Activated T-helper 17 cell treated with anti-CD3 and anti-CD28 coated beads, Interleukin-2, amount 50 U/mL, for 72 hours (primary cell): ENCODE results near the gene KBTBD3. TPM values are rescaled to one million over a fixed set of nuclear protein-coding genes. Genes with fewer than 3 reads are reported as not detected.
"Not testable (repeated sequence)": the region's sequence is repeated elsewhere in the genome, so short reads cannot be mapped to it uniquely, and the experiment has no call there.

Experiments
- ATAC-seq: fragments of 150-1000 bp; cut with Tn5 transposase; replicated peaks from 2 replicates; pipeline ENCODE4 v1.10.0; 2021; ENCODE audit warnings: mild to moderate bottlenecking, moderate library complexity
- H3K27ac Mint-ChIP-seq: one replicate; pipeline ENCODE4 v1.8.0; 2022; ENCODE audit warnings: mixed read lengths
- H3K27me3 Mint-ChIP-seq: one replicate; pipeline ENCODE4 v1.8.0; 2022; ENCODE audit warnings: mixed read lengths
- H3K36me3 Mint-ChIP-seq: one replicate; pipeline ENCODE4 v1.8.0; 2022; ENCODE audit warnings: low read depth, mild to moderate bottlenecking, mixed read lengths
- H3K4me1 Mint-ChIP-seq: one replicate; pipeline ENCODE4 v1.8.0; 2022; ENCODE audit warnings: mixed read lengths
- H3K4me3 Mint-ChIP-seq: one replicate; pipeline ENCODE4 v1.8.0; 2022; ENCODE audit warnings: mild to moderate bottlenecking, mixed read lengths
- H3K9me3 Mint-ChIP-seq: one replicate; pipeline ENCODE4 v1.8.0; 2022; ENCODE audit warnings: mixed read lengths
- total RNA-seq, 2 donors: library from RNA; stranded (reverse); gene quantifications; one replicate each; pipeline ENCODE4 v1.2.3, GENCODE V29; 2022

The KBTBD3 gene
- total RNA-seq, 2 donors from 2014 or later, result 6.0 to 14.3 TPM

GRCh38 chr11:106032861-106033260 lies 44.3 kb downstream of the KBTBD3 start:
- H3K27ac Mint-ChIP-seq, result no peak overlapping the region
- H3K36me3 Mint-ChIP-seq, result no peaks in the 10 kb centered on the region
- H3K27me3 Mint-ChIP-seq, result peaks cover 34% of the 10 kb centered on the region
- H3K9me3 Mint-ChIP-seq, result no peaks in the 10 kb centered on the region
- no peak for ATAC-seq
- H3K4me1 Mint-ChIP-seq, result no peaks in the 10 kb centered on the region
- H3K4me3 Mint-ChIP-seq, result no peak overlapping the region

- no peak overlapping the region for H3K4me3 Mint-ChIP-seq
- peaks cover 8% of the 10 kb centered on the region for H3K9me3 Mint-ChIP-seq
- peaks cover 40% of the 10 kb centered on the region for H3K27me3 Mint-ChIP-seq
- H3K36me3 Mint-ChIP-seq, result no peaks in the 10 kb centered on the region
- H3K27ac Mint-ChIP-seq, result no peak overlapping the region
- H3K4me1 Mint-ChIP-seq, result no peaks in the 10 kb centered on the region
- ATAC-seq, result no peak
These were observed 45.2 kb downstream of the KBTBD3 start for GRCh38 chr11:106031936-106032335.

- ATAC-seq, result peak; percentile 90
- Mint-ChIP-seq H3K4me3 (no peak overlapping the region), H3K27me3 (peaks cover 40% of the 10 kb centered on the region), H3K27ac (no peak overlapping the region), H3K36me3 (no peaks in the 10 kb centered on the region), H3K4me1 (no peaks in the 10 kb centered on the region), H3K9me3 (peaks cover 9% of the 10 kb centered on the region)
These were observed 45.8 kb downstream of the KBTBD3 start for GRCh38 chr11:106031202-106031810.

GRCh38 chr11:106030609-106031008 lies 46.5 kb downstream of the KBTBD3 start:
- no peak for ATAC-seq
- Mint-ChIP-seq H3K27ac (no peak overlapping the region), H3K4me3 (no peak overlapping the region), H3K27me3 (peaks cover 37% of the 10 kb centered on the region), H3K4me1 (no peaks in the 10 kb centered on the region), H3K36me3 (no peaks in the 10 kb centered on the region), H3K9me3 (peaks cover 9% of the 10 kb centered on the region)

GRCh38 chr11:106022795-106023275 lies 54.3 kb downstream of the KBTBD3 start:
- Mint-ChIP-seq H3K9me3 (peaks cover 9% of the 10 kb centered on the region), H3K27me3 (peaks cover 8% of the 10 kb centered on the region), H3K4me3 (peak overlapping the region; percentile 87), H3K27ac (peak overlapping the region; percentile 88), H3K36me3 (peaks cover 31% of the 10 kb centered on the region), H3K4me1 (peaks cover 20% of the 10 kb centered on the region)
- ATAC-seq, result no peak

- peaks cover 31% of the 10 kb centered on the region for H3K36me3 Mint-ChIP-seq
- peak within 1 kb of the TSS; percentile 87 for H3K4me3 Mint-ChIP-seq
- peaks cover 3% of the 10 kb centered on the region for H3K27me3 Mint-ChIP-seq
- H3K9me3 Mint-ChIP-seq, result peaks cover 3% of the 10 kb centered on the region
- peak within 1 kb of the TSS; percentile 88 for H3K27ac Mint-ChIP-seq
- peaks cover 20% of the 10 kb centered on the region for H3K4me1 Mint-ChIP-seq
- peak; percentile 97 for ATAC-seq
These were observed 55.0 kb downstream of the KBTBD3 start, which contains the start of gene MSANTD4 for GRCh38 chr11:106021967-106022794. Gene MSANTD4, minus strand, starts transcription at chr11:106022240. Its CDS starts 11,323 bp downstream, at chr11:106010917.

- Mint-ChIP-seq H3K27ac (peak overlapping the region; percentile 88), H3K4me1 (peaks cover 23% of the 10 kb centered on the region), H3K4me3 (peak overlapping the region; percentile 87), H3K9me3 (no peaks in the 10 kb centered on the region), H3K36me3 (peaks cover 33% of the 10 kb centered on the region), H3K27me3 (no peaks in the 10 kb centered on the region)
- ATAC-seq, result peak; percentile 2
These were observed 55.8 kb downstream of the KBTBD3 start for GRCh38 chr11:106021181-106021966.

- no peak overlapping the region for H3K27ac Mint-ChIP-seq
- peaks cover 28% of the 10 kb centered on the region for H3K4me1 Mint-ChIP-seq
- no peak for ATAC-seq
- H3K36me3 Mint-ChIP-seq, result peaks cover 61% of the 10 kb centered on the region
- H3K4me3 Mint-ChIP-seq, result no peak overlapping the region
- H3K9me3 Mint-ChIP-seq, result no peaks in the 10 kb centered on the region
- no peaks in the 10 kb centered on the region for H3K27me3 Mint-ChIP-seq
These were observed 60.1 kb downstream of the KBTBD3 start for GRCh38 chr11:106017093-106017492.

- Mint-ChIP-seq H3K27me3 (no peaks in the 10 kb centered on the region), H3K4me1 (peaks cover 21% of the 10 kb centered on the region), H3K9me3 (no peaks in the 10 kb centered on the region), H3K4me3 (no peak overlapping the region), H3K36me3 (peaks cover 68% of the 10 kb centered on the region), H3K27ac (no peak overlapping the region)
- ATAC-seq, result no peak
These were observed 62.1 kb downstream of the KBTBD3 start for GRCh38 chr11:106015066-106015465.

- H3K36me3 Mint-ChIP-seq, result peaks cover 68% of the 10 kb centered on the region
These were observed 62.5 kb downstream of the KBTBD3 start for GRCh38 chr11:106014620-106015019.

GRCh38 chr11:106014035-106014434 lies 63.1 kb downstream of the KBTBD3 start:
- Mint-ChIP-seq H3K27me3 (no peaks in the 10 kb centered on the region), H3K36me3 (peaks cover 70% of the 10 kb centered on the region), H3K4me3 (no peak overlapping the region), H3K4me1 (peaks cover 17% of the 10 kb centered on the region), H3K9me3 (no peaks in the 10 kb centered on the region), H3K27ac (no peak overlapping the region)
- no peak for ATAC-seq

More at GRCh38 chr11:106014620-106015019, 62.5 kb downstream of the KBTBD3 start:
- H3K27me3 Mint-ChIP-seq, result no peaks in the 10 kb centered on the region
- peaks cover 19% of the 10 kb centered on the region for H3K4me1 Mint-ChIP-seq
- H3K4me3 Mint-ChIP-seq, result no peak overlapping the region
- ATAC-seq, result no peak
- no peak overlapping the region for H3K27ac Mint-ChIP-seq
- no peaks in the 10 kb centered on the region for H3K9me3 Mint-ChIP-seq

GRCh38 chr11:106012744-106013143 lies 64.4 kb downstream of the KBTBD3 start:
- Mint-ChIP-seq H3K4me1 (peaks cover 13% of the 10 kb centered on the region), H3K9me3 (no peaks in the 10 kb centered on the region), H3K27ac (no peak overlapping the region), H3K36me3 (peaks cover 79% of the 10 kb centered on the region), H3K27me3 (no peaks in the 10 kb centered on the region), H3K4me3 (no peak overlapping the region)
- peak; percentile 34 for ATAC-seq

GRCh38 chr11:106011481-106011880 lies 65.7 kb downstream of the KBTBD3 start:
- Mint-ChIP-seq H3K27ac (no peak overlapping the region), H3K9me3 (no peaks in the 10 kb centered on the region), H3K4me1 (peaks cover 11% of the 10 kb centered on the region), H3K27me3 (no peaks in the 10 kb centered on the region), H3K36me3 (peaks cover 90% of the 10 kb centered on the region), H3K4me3 (no peak overlapping the region)
- no peak for ATAC-seq

GRCh38 chr11:106003094-106003493 lies 74.1 kb downstream of the KBTBD3 start:
- H3K36me3 Mint-ChIP-seq, result peaks cover 77% of the 10 kb centered on the region
- not testable (repeated sequence) for H3K4me1 Mint-ChIP-seq, ATAC-seq

More at GRCh38 chr11:106003094-106003493, 74.1 kb downstream of the KBTBD3 start:
- H3K4me3 Mint-ChIP-seq, H3K27me3 Mint-ChIP-seq, H3K27ac Mint-ChIP-seq, H3K9me3 Mint-ChIP-seq: not testable (repeated sequence)
